CD14-positive monocyte (primary cell): ENCODE data around the gene NCL. TPM values are rescaled to one million over a fixed set of nuclear protein-coding genes. Genes with fewer than 3 reads are reported as not detected.
"Not testable (repeated sequence)": the region's sequence is repeated elsewhere in the genome, so short reads cannot be mapped to it uniquely, and the experiment has no call there.

Experiments
- DNase-seq, 3 donors: peaks; one replicate each; pipeline ENCODE4 v3.0.0-alpha.2; 2011 to 2022
- H2AFZ ChIP-seq: 2 replicates; pipeline ENCODE4 v1.6.0; 2012; ENCODE audit warnings: mild to moderate bottlenecking, low read depth, low read length, inconsistent platforms; ENCODE audit not compliant: insufficient read depth, poor library complexity, severe bottlenecking
- H3K27ac ChIP-seq, 2 donors: 1 replicate in 1 of 2; 2 replicates in 1 of 2; pipeline ENCODE4 v1.5.1; 2012 to 2013; ENCODE audit warnings: low read length in 2 of 2, control low read depth in 1 of 2, inconsistent platforms in 1 of 2, low read depth in 1 of 2, mild to moderate bottlenecking in 1 of 2
- H3K27me3 ChIP-seq, 2 donors: one replicate each; pipeline versions ENCODE4 v1.6.0 to v1.6.1; 2011 to 2013; ENCODE audit warnings: low read length in 2 of 2; ENCODE audit not compliant: control insufficient read depth in 2 of 2, insufficient read depth in 2 of 2
- H3K36me3 ChIP-seq, 2 donors: replicated peaks in 1 of 2; 1 replicate in 1 of 2; 2 replicates in 1 of 2; pipeline versions ENCODE4 v1.5.1 to v1.6.1; 2012 to 2013; ENCODE audit warnings: low read length in 2 of 2, control low read depth in 1 of 2, inconsistent platforms in 1 of 2, mild to moderate bottlenecking in 1 of 2; ENCODE audit not compliant: insufficient read depth in 2 of 2, control insufficient read depth in 1 of 2
- H3K4me1 ChIP-seq, 2 donors: 1 replicate in 1 of 2; 2 replicates in 1 of 2; pipeline versions ENCODE4 v1.5.1 to v1.6.1; 2012 to 2013; ENCODE audit warnings: low read length in 2 of 2, control low read depth in 1 of 2, inconsistent platforms in 1 of 2, mild to moderate bottlenecking in 1 of 2, moderate library complexity in 1 of 2; ENCODE audit not compliant: insufficient read depth in 2 of 2, control insufficient read depth in 1 of 2
- H3K4me2 ChIP-seq: replicated peaks from 2 replicates; pipeline ENCODE3; 2012; ENCODE audit warnings: low read length, moderate library complexity, mild to moderate bottlenecking; ENCODE audit not compliant: poor library complexity, severe bottlenecking; ENCODE audit errors: extremely low read depth
- H3K4me3 ChIP-seq, 3 experiments: fragments of 200-600 bp in 1 of 3; sonication (generic) in 1 of 3; replicated peaks in 1 of 3; 1 replicate in 2 of 3; 2 replicates in 1 of 3; pipeline ENCODE4 v1.5.1; 2011 to 2013; ENCODE audit warnings: low read length in 3 of 3, mild to moderate bottlenecking in 3 of 3, control low read depth in 2 of 3, low read depth in 2 of 3, inconsistent platforms in 1 of 3, moderate library complexity in 1 of 3
- H3K79me2 ChIP-seq: 2 replicates; pipeline ENCODE4 v1.6.0; 2012; ENCODE audit warnings: mild to moderate bottlenecking, control low read depth, inconsistent platforms, low read length, moderate library complexity; ENCODE audit not compliant: insufficient read depth
- H3K9ac ChIP-seq: 2 replicates; pipeline ENCODE4 v1.6.0; 2017; ENCODE audit warnings: low read length, mild to moderate bottlenecking; ENCODE audit not compliant: insufficient read depth, poor library complexity, severe bottlenecking
- H3K9me3 ChIP-seq, 2 donors: replicated peaks in 1 of 2; 1 replicate in 1 of 2; 2 replicates in 1 of 2; pipeline versions ENCODE4 v1.5.1 to v1.6.1; 2012 to 2013; ENCODE audit warnings: low read length in 2 of 2, control low read depth in 1 of 2; ENCODE audit not compliant: control insufficient read depth in 1 of 2, insufficient read depth in 1 of 2
- H4K20me1 ChIP-seq: 2 replicates; pipeline ENCODE4 v1.6.0; 2012; ENCODE audit warnings: mild to moderate bottlenecking, low read length, control low read depth, moderate library complexity; ENCODE audit not compliant: insufficient read depth
- H3K27ac Mint-ChIP-seq, 7 donors: one replicate each; pipeline ENCODE4 v1.8.0; 2020; ENCODE audit warnings: mild to moderate bottlenecking in 7 of 7, mixed read lengths in 7 of 7, moderate library complexity in 6 of 7, inconsistent platforms in 2 of 7
- H3K27me3 Mint-ChIP-seq, 3 donors: one replicate each; pipeline ENCODE4 v1.8.0; 2021 to 2022; ENCODE audit warnings: low read depth in 3 of 3, mild to moderate bottlenecking in 3 of 3, mixed read lengths in 3 of 3, moderate library complexity in 3 of 3, inconsistent platforms in 1 of 3
- H3K36me3 Mint-ChIP-seq, 2 donors: one replicate each; pipeline ENCODE4 v1.8.0; 2020; ENCODE audit warnings: mixed read lengths in 2 of 2, inconsistent platforms in 1 of 2, mild to moderate bottlenecking in 1 of 2
- H3K4me1 Mint-ChIP-seq: one replicate; pipeline ENCODE4 v1.8.0; 2020; ENCODE audit warnings: mild to moderate bottlenecking, mixed read lengths
- H3K4me3 Mint-ChIP-seq, 2 donors: one replicate each; pipeline ENCODE4 v1.8.0; 2020; ENCODE audit warnings: mild to moderate bottlenecking in 2 of 2, mixed read lengths in 2 of 2, moderate library complexity in 1 of 2
- H3K9me3 Mint-ChIP-seq, 7 donors: one replicate each; pipeline ENCODE4 v1.8.0; 2020 to 2022; ENCODE audit warnings: mixed read lengths in 7 of 7, mild to moderate bottlenecking in 6 of 7, moderate library complexity in 6 of 7, inconsistent platforms in 2 of 7
- WGBS: methylation state at CpG from one replicate; pipeline ENCODE4 v1.1.5; 2013; ENCODE audit warnings: missing lambda C conversion rate; ENCODE audit not compliant: insufficient coverage; 5-methylcytosine and 5-hydroxymethylcytosine counted together
- intact Hi-C, 2 donors: fragments of 100-400 bp; cut with micrococcal nuclease; formaldehyde crosslinking; loops; one replicate each; pipeline versions ENCODE4 v1.15.0 to v1.15.1; 2023
- polyA plus RNA-seq, 3 donors: library from polyadenylated mRNA; depleted of rRNA in 1 of 3; unstranded in 2 of 3; stranded (reverse) in 1 of 3; fragments of 300-500 nt in 2 of 3; fragments of >200 nt in 1 of 3; fragmentation: Illumina TruSeq in 2 of 3; gene quantifications; 1 replicate in 2 of 3; 2 replicates in 1 of 3; pipeline ENCODE4 v1.2.3, GENCODE V29; 2012 to 2021
- TF ChIP-seq, protein P1 (sequence below): fragments of 200-600 bp; IDR thresholded peaks from one replicate; pipeline ENCODE4 v1.8.0; 2022; ENCODE audit warnings: antibody characterized with exemption, mild to moderate bottlenecking

The NCL gene
- polyA plus RNA-seq, 3 donors = 26.2 to 143 (median 106) TPM

GRCh38 chr2:231409776-231410175, 54.5 kb downstream of the NCL start:
- intact Hi-C loops = loop anchor here (5.0 kb wide), 2 partner anchors 112 to 182 kb away; no protein-coding TSS in a partner anchor

DNA sequence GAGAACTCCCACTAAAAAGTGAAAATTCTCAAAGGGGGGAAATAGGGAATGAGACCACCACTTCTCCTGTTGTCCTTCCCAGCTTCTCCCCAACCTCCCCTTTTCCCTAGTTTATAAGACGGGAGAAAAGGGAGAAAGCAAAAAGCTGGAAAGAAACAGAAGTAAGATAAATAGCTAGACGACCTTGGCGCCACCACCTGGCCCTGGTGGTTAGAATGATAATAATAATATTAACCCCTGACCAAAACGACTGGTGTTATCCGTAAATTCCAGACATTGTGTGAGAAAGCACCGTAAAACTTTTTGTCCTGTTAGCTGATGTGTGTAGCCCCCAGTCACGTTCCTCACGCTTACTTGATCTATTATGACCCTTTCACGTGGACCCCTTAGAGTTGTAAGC, 56.0 kb downstream of the NCL start:
- H3K4me2 ChIP-seq, intact Hi-C loops, H3K27ac Mint-ChIP-seq, H3K4me3 ChIP-seq, H3K4me3 Mint-ChIP-seq, H4K20me1 ChIP-seq, H3K27ac ChIP-seq, H3K36me3 ChIP-seq, H3K79me2 ChIP-seq, H3K36me3 Mint-ChIP-seq, DNase-seq, H2AFZ ChIP-seq, H3K9ac ChIP-seq: not testable (repeated sequence)
- peaks cover 10 to 13% of the 10 kb centered on the region in 2 donors for H3K4me1 ChIP-seq
- H3K9me3 ChIP-seq = peaks cover 11 to 15% of the 10 kb centered on the region in 2 donors
- Mint-ChIP-seq H3K27me3 (peaks cover 18 to 30% (median 21%) of the 10 kb centered on the region in 3 donors), H3K4me1 (peaks cover 19% of the 10 kb centered on the region), H3K9me3 (peaks cover 12 to 26% (median 18%) of the 10 kb centered on the region in 7 donors)
- 100% methylated on average over 1 of the region's 9 CpGs for WGBS
- H3K27me3 ChIP-seq = peaks cover 8 to 21% of the 10 kb centered on the region in 2 donors

More at GRCh38 chr2:231409776-231410175, 54.5 kb downstream of the NCL start:
- Mint-ChIP-seq H3K27ac (no peak overlapping the region), H3K9me3 (peaks cover 12 to 26% (median 18%) of the 10 kb centered on the region in 7 donors), H3K4me1 (peaks cover 19% of the 10 kb centered on the region), H3K4me3 (no peak overlapping the region), H3K27me3 (peaks cover 20 to 30% (median 23%) of the 10 kb centered on the region in 3 donors), H3K36me3 (no peaks in the 10 kb centered on the region)
- no peak overlapping the region for H3K27ac ChIP-seq
- H4K20me1 ChIP-seq = no peaks in the 10 kb centered on the region
- H3K79me2 ChIP-seq = no peaks in the 10 kb centered on the region
- H2AFZ ChIP-seq = no peak overlapping the region
- H3K27me3 ChIP-seq = peaks cover 8 to 21% of the 10 kb centered on the region in 2 donors
- H3K9me3 ChIP-seq = peaks cover 11 to 15% of the 10 kb centered on the region in 2 donors
- TF ChIP-seq, protein P1, sequence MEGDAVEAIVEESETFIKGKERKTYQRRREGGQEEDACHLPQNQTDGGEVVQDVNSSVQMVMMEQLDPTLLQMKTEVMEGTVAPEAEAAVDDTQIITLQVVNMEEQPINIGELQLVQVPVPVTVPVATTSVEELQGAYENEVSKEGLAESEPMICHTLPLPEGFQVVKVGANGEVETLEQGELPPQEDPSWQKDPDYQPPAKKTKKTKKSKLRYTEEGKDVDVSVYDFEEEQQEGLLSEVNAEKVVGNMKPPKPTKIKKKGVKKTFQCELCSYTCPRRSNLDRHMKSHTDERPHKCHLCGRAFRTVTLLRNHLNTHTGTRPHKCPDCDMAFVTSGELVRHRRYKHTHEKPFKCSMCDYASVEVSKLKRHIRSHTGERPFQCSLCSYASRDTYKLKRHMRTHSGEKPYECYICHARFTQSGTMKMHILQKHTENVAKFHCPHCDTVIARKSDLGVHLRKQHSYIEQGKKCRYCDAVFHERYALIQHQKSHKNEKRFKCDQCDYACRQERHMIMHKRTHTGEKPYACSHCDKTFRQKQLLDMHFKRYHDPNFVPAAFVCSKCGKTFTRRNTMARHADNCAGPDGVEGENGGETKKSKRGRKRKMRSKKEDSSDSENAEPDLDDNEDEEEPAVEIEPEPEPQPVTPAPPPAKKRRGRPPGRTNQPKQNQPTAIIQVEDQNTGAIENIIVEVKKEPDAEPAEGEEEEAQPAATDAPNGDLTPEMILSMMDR = no peak
- no peaks in the 10 kb centered on the region for H3K36me3 ChIP-seq
- DNase-seq = no peak
- WGBS = 89% methylated on average over 3 of the region's 5 CpGs
- H3K4me2 ChIP-seq = no peak overlapping the region
- no peak overlapping the region for H3K9ac ChIP-seq
- no peak overlapping the region for H3K4me3 ChIP-seq
- peaks cover 10 to 13% of the 10 kb centered on the region in 2 donors for H3K4me1 ChIP-seq

- peaks cover 8 to 17% of the 10 kb centered on the region in 2 donors for H3K27me3 ChIP-seq
- H3K4me2 ChIP-seq, H2AFZ ChIP-seq, H3K36me3 ChIP-seq, H3K27ac Mint-ChIP-seq, H3K4me3 Mint-ChIP-seq, H4K20me1 ChIP-seq, intact Hi-C loops, H3K36me3 Mint-ChIP-seq, H3K4me3 ChIP-seq, H3K79me2 ChIP-seq, H3K9ac ChIP-seq, H3K27ac ChIP-seq, DNase-seq: not testable (repeated sequence)
- WGBS = 100% methylated on average over 1 of the region's 5 CpGs
- Mint-ChIP-seq H3K9me3 (peaks cover 12 to 26% (median 18%) of the 10 kb centered on the region in 7 donors), H3K4me1 (peaks cover 18% of the 10 kb centered on the region), H3K27me3 (peaks cover 14 to 27% (median 17%) of the 10 kb centered on the region in 3 donors)
- H3K4me1 ChIP-seq = peaks cover 8 to 11% of the 10 kb centered on the region in 2 donors
- H3K9me3 ChIP-seq = peaks cover 11 to 15% of the 10 kb centered on the region in 2 donors
Measured at GRCh38 chr2:231407686-231408085, 56.6 kb downstream of the NCL start.
